HUES48 (cell line): ENCODE measurements around the gene PRTFDC1.
"Not testable (repeated sequence)": the region's sequence is repeated elsewhere in the genome, so short reads cannot be mapped to it uniquely, and the experiment has no call there.

Experiments
- H3K27ac ChIP-seq: one replicate; pipeline ENCODE4 v1.7.0; 2013; ENCODE audit warnings: low read depth, low read length, inconsistent platforms
- H3K27me3 ChIP-seq: 2 replicates; pipeline ENCODE4 v1.6.1; 2013; ENCODE audit warnings: mild to moderate bottlenecking, low read length; ENCODE audit not compliant: control insufficient read depth, insufficient read depth
- H3K36me3 ChIP-seq: 2 replicates; pipeline ENCODE4 v1.6.1; 2013; ENCODE audit warnings: low read length; ENCODE audit not compliant: control insufficient read depth, insufficient read depth
- H3K4me1 ChIP-seq: 2 replicates; pipeline ENCODE4 v1.6.1; 2013; ENCODE audit warnings: mild to moderate bottlenecking, low read length; ENCODE audit not compliant: control insufficient read depth, insufficient read depth
- H3K4me3 ChIP-seq: 2 replicates; pipeline ENCODE4 v1.5.1; 2013; ENCODE audit warnings: mild to moderate bottlenecking, low read depth, low read length
- H3K9ac ChIP-seq: 2 replicates; pipeline ENCODE4 v1.6.1; 2013; ENCODE audit warnings: mild to moderate bottlenecking, low read depth, low read length, moderate library complexity
- H3K9me3 ChIP-seq: 2 replicates; pipeline ENCODE4 v1.6.1; 2013; ENCODE audit warnings: low read length; ENCODE audit not compliant: control insufficient read depth, insufficient read depth

The PRTFDC1 gene

GRCh38 chr10:24983130-24983529, 30.7 kb upstream of the PRTFDC1 start:
- Histone ChIP-seq H3K27me3 (no peaks in the 10 kb centered on the region), H3K9me3 (no peaks in the 10 kb centered on the region), H3K36me3 (no peaks in the 10 kb centered on the region), H3K9ac (no peak overlapping the region), H3K27ac (no peak overlapping the region), H3K4me3 (no peak overlapping the region), H3K4me1 (no peaks in the 10 kb centered on the region)

DNA sequence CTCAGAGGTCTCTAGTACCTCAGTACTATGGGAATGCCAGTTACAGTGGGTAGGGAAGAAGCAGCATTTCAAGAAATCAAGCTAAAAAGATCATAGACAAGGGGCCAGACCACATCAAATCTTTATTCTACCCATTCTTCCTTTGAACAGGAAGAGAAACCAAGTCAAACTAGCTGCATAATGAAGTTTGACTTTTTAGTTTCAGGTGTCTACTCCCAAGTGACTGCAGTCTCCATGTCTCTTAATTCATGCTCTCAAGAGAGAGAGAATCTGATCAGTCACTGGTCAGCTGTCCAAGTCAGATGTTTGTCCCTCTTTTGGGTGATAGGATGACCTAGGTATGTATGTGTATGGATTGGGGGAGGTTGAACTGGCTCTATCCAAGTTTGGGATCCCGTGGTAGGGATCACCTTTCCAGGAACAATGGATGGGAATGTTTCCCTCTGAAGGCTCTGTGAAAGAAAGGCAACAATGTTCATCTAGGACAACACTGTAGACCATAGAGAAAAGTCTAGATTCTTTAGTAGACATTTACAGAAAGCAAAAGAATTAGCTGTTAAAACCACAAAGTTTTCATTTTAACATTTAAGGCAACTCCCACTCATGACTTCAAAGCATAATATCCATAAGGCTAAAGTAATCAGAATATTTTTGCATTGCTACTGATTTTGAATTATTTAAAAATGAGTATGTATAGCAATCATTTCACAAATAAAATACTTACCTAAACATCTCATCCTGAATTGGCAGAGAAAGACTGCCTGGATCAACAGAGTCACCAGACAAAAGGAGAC, 30.1 kb upstream of the PRTFDC1 start:
- H3K4me3 ChIP-seq: no peak overlapping the region
- no peaks in the 10 kb centered on the region for H3K36me3 ChIP-seq
- H3K27me3 ChIP-seq: no peaks in the 10 kb centered on the region
- no peak overlapping the region for H3K9ac ChIP-seq
- no peaks in the 10 kb centered on the region for H3K9me3 ChIP-seq
- no peak overlapping the region for H3K27ac ChIP-seq
- H3K4me1 ChIP-seq: no peaks in the 10 kb centered on the region

DNA sequence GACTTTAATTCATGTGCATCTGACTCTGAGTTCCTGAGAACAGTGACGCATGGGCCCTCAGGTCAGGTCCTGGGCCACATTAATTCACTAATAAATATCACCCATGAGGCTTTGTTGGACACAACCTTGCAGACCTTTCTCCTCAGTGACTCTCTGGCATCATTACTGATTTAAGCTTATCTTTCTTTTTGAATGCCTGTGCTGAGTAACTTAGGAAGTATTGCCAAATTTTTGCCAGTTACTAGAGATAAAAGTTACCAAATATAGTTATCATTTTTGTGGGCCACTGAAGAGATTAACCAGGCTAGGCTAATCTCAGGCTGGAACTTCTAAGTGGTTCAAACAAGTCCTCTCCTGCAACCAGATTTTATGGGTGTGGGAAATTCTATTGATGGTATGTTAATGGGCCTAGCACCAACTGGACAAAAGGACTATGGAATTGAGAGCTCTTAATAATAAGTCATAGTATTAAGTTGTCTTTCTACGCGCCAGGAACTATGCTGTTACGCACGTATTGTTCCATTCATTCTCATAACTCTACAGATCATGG, 28.8 kb upstream of the PRTFDC1 start:
- H3K4me3 ChIP-seq: no peak overlapping the region
- H3K27ac ChIP-seq: no peak overlapping the region
- no peaks in the 10 kb centered on the region for H3K9me3 ChIP-seq
- H3K9ac ChIP-seq: no peak overlapping the region
- no peaks in the 10 kb centered on the region for H3K36me3 ChIP-seq
- no peaks in the 10 kb centered on the region for H3K27me3 ChIP-seq
- no peaks in the 10 kb centered on the region for H3K4me1 ChIP-seq

- Histone ChIP-seq H3K27ac (no peak overlapping the region), H3K4me3 (no peak overlapping the region), H3K27me3 (no peaks in the 10 kb centered on the region), H3K9me3 (no peaks in the 10 kb centered on the region), H3K4me1 (no peaks in the 10 kb centered on the region), H3K9ac (no peak overlapping the region), H3K36me3 (no peaks in the 10 kb centered on the region)
These were observed 27.3 kb upstream of the PRTFDC1 start for GRCh38 chr10:24979685-24980084.

GRCh38 chr10:24974976-24975375, 22.6 kb upstream of the PRTFDC1 start:
- H3K27ac ChIP-seq: no peak overlapping the region
- H3K4me1 ChIP-seq: no peaks in the 10 kb centered on the region
- no peak overlapping the region for H3K9ac ChIP-seq
- no peaks in the 10 kb centered on the region for H3K27me3 ChIP-seq
- no peaks in the 10 kb centered on the region for H3K36me3 ChIP-seq
- H3K4me3 ChIP-seq: no peak overlapping the region
- no peaks in the 10 kb centered on the region for H3K9me3 ChIP-seq

DNA sequence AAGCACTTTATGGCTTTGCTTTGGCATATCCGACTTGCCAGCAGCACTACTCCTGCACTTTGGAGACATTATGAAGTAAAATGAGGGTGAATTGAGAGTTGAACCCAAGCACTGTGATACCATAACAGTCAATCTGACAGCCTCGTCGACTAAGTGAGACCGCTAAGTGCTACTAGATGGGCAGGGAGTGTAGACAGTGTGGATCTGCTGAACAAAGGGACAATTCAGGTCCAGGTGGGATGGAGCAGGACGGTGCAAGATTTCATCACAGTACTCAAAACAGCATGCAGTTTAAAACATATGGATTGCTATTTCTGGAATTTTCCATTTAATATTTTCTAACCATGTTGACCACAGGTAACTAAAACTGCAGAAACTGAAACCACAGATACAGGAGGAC, 20.8 kb upstream of the PRTFDC1 start:
- no peak overlapping the region for H3K9ac ChIP-seq
- no peaks in the 10 kb centered on the region for H3K27me3 ChIP-seq
- H3K4me3 ChIP-seq: no peak overlapping the region
- no peak overlapping the region for H3K27ac ChIP-seq
- H3K4me1 ChIP-seq: no peaks in the 10 kb centered on the region
- H3K36me3 ChIP-seq: no peaks in the 10 kb centered on the region
- no peaks in the 10 kb centered on the region for H3K9me3 ChIP-seq

DNA sequence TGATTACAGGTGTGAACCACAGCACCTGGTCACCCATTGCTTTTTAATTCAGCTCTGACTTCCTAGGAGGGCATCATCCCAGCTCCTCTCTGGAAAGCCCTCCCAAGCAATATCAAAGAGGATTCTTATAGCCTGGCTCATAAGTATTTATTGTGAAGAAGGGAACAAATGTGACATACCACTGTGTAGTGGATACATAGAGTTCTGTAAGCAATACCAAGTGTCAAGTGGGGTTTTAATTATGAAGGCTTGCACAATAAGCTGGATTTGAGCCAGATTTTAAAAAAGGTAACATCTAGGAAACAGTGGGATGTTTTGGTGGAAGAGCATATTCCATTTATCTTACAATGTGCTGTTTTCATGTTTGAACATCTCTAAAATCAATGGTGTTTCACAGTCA, 19.0 kb upstream of the PRTFDC1 start:
- Histone ChIP-seq H3K27ac (no peak overlapping the region), H3K36me3 (no peaks in the 10 kb centered on the region), H3K9me3 (no peaks in the 10 kb centered on the region), H3K4me1 (no peaks in the 10 kb centered on the region), H3K4me3 (no peak overlapping the region), H3K27me3 (no peaks in the 10 kb centered on the region), H3K9ac (no peak overlapping the region)

DNA sequence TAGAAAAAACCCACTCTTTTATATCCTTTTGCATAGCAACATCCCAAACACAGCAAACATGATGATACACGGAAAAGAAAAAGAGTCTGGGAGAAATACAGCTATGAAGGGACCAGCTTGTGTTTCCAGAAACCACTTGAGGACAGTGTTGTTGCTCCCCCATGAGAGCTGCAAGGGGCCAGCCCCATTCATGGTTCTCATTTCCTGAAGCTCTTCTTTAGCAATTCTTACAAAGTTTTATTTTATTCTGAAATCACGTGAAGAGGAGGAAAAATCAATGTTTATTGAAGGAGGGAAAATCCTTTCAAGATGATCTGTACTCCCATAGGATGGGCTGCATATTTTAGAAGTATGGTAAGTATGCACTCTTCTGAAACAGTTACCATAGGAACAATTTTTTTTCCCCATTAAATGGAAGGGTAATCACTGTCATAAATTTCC, 17.5 kb upstream of the PRTFDC1 start:
- Histone ChIP-seq H3K27ac (no peak overlapping the region), H3K9ac (no peak overlapping the region), H3K9me3 (no peaks in the 10 kb centered on the region), H3K27me3 (no peaks in the 10 kb centered on the region), H3K4me1 (no peaks in the 10 kb centered on the region), H3K4me3 (no peak overlapping the region), H3K36me3 (no peaks in the 10 kb centered on the region)

DNA sequence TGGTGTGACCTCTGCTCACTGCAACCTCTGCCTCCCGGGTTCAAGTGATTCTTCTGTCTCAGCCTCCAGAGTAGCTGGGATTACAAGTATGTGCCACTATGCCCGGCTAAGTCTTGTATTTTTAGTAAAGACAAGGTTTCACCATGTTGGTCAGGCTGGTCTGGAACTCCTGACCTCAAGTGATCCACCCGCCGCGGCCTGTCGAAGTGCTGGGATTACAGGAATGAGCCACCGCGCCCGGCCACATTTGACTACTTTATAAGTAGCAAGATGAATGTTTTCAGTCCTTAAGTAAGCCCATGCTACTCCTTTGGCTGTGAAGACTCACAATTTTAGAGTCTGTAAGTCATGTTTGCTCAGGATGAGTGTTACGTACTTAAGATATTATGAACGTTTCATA, 16.5 kb upstream of the PRTFDC1 start:
- not testable (repeated sequence) for H3K27ac ChIP-seq, H3K4me1 ChIP-seq, H3K9ac ChIP-seq, H3K9me3 ChIP-seq, H3K27me3 ChIP-seq, H3K36me3 ChIP-seq, H3K4me3 ChIP-seq

DNA sequence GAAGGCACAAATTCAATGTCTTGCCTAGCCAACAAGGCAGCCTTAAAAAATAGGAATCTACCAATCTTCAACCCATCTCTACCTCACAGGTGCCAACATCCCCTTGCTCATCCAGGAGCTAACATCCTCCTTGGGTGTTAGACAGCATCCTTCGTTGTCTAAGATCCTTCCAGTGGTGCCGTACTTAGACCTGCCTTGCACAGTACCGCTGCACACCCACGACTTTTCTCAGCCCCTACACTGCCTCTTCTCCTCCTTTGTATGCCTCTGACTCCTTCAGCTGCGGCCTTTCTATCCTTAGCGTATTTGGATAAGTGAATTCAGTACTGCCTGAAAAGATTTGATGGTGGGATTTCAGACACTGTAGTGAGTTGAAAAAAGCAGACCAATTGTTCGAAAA, 15.9 kb upstream of the PRTFDC1 start:
- Histone ChIP-seq H3K9me3 (no peaks in the 10 kb centered on the region), H3K4me3 (no peak overlapping the region), H3K27ac (no peak overlapping the region), H3K4me1 (no peaks in the 10 kb centered on the region), H3K9ac (no peak overlapping the region), H3K27me3 (no peaks in the 10 kb centered on the region), H3K36me3 (no peaks in the 10 kb centered on the region)

- no peaks in the 10 kb centered on the region for H3K4me1 ChIP-seq
- H3K27me3 ChIP-seq: no peaks in the 10 kb centered on the region
- no peak overlapping the region for H3K9ac ChIP-seq
- no peak overlapping the region for H3K27ac ChIP-seq
- no peak overlapping the region for H3K4me3 ChIP-seq
- H3K9me3 ChIP-seq: no peaks in the 10 kb centered on the region
- no peaks in the 10 kb centered on the region for H3K36me3 ChIP-seq
These were observed 14.6 kb upstream of the PRTFDC1 start for GRCh38 chr10:24966962-24967481.
